HL-60 (cell line): ENCODE data around the gene INSIG2.

Experiments used
- DNase-seq, 2 experiments: peaks; one replicate each; pipeline ENCODE4 v3.0.0-alpha.2; 2010 to 2020; ENCODE audit warnings: low read depth in 1 of 2, low spot score in 1 of 2
- H3K27ac ChIP-seq: fragments of 250-450 bp; sonication (Bioruptor Pico); replicated peaks from 2 replicates; pipeline ENCODE4 v1.5.1; 2020; ENCODE audit warnings: mild to moderate bottlenecking, moderate library complexity
- H3K27me3 ChIP-seq: fragments of 250-450 bp; sonication (Bioruptor Pico); 2 replicates; pipeline ENCODE4 v1.5.1; 2021; ENCODE audit warnings: mild to moderate bottlenecking, moderate library complexity; ENCODE audit not compliant: insufficient read depth, poor library complexity, severe bottlenecking
- H3K4me3 ChIP-seq: replicated peaks from 2 replicates; pipeline ENCODE4 v1.5.1; 2011; ENCODE audit warnings: mild to moderate bottlenecking, control low read depth, low read length; ENCODE audit not compliant: insufficient read depth
- GABPA ChIP-seq: IDR thresholded peaks from 2 replicates; pipeline ENCODE4 v1.6.1; 2012; ENCODE audit warnings: low read depth
- POLR2AphosphoS5 ChIP-seq: IDR thresholded peaks from 2 replicates; pipeline ENCODE4 v1.6.1; 2012; ENCODE audit warnings: low read depth
- SPI1 ChIP-seq: IDR thresholded peaks from 2 replicates; pipeline ENCODE4 v1.6.1; 2012; ENCODE audit warnings: low read depth, mild to moderate bottlenecking, borderline replicate concordance
- TF ChIP-seq, protein P1 (sequence below): IDR thresholded peaks from 2 replicates; pipeline ENCODE4 v1.6.1; 2012; ENCODE audit warnings: low read depth; ENCODE audit not compliant: insufficient replicate concordance
- TF ChIP-seq, protein P2 (sequence below): IDR thresholded peaks from one replicate; pipeline ENCODE4 v1.5.1; 2011; ENCODE audit warnings: low read length, control low read depth, inconsistent platforms; ENCODE audit not compliant: insufficient read depth

The INSIG2 gene

GRCh38 chr2:118062048-118062447 is 26.2 kb upstream of the INSIG2 start:
- TF ChIP-seq, protein P1, sequence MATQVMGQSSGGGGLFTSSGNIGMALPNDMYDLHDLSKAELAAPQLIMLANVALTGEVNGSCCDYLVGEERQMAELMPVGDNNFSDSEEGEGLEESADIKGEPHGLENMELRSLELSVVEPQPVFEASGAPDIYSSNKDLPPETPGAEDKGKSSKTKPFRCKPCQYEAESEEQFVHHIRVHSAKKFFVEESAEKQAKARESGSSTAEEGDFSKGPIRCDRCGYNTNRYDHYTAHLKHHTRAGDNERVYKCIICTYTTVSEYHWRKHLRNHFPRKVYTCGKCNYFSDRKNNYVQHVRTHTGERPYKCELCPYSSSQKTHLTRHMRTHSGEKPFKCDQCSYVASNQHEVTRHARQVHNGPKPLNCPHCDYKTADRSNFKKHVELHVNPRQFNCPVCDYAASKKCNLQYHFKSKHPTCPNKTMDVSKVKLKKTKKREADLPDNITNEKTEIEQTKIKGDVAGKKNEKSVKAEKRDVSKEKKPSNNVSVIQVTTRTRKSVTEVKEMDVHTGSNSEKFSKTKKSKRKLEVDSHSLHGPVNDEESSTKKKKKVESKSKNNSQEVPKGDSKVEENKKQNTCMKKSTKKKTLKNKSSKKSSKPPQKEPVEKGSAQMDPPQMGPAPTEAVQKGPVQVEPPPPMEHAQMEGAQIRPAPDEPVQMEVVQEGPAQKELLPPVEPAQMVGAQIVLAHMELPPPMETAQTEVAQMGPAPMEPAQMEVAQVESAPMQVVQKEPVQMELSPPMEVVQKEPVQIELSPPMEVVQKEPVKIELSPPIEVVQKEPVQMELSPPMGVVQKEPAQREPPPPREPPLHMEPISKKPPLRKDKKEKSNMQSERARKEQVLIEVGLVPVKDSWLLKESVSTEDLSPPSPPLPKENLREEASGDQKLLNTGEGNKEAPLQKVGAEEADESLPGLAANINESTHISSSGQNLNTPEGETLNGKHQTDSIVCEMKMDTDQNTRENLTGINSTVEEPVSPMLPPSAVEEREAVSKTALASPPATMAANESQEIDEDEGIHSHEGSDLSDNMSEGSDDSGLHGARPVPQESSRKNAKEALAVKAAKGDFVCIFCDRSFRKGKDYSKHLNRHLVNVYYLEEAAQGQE, result no peak
- TF ChIP-seq GABPA (no peak), SPI1 (no peak), POLR2AphosphoS5 (no peak)
- TF ChIP-seq, protein P2, sequence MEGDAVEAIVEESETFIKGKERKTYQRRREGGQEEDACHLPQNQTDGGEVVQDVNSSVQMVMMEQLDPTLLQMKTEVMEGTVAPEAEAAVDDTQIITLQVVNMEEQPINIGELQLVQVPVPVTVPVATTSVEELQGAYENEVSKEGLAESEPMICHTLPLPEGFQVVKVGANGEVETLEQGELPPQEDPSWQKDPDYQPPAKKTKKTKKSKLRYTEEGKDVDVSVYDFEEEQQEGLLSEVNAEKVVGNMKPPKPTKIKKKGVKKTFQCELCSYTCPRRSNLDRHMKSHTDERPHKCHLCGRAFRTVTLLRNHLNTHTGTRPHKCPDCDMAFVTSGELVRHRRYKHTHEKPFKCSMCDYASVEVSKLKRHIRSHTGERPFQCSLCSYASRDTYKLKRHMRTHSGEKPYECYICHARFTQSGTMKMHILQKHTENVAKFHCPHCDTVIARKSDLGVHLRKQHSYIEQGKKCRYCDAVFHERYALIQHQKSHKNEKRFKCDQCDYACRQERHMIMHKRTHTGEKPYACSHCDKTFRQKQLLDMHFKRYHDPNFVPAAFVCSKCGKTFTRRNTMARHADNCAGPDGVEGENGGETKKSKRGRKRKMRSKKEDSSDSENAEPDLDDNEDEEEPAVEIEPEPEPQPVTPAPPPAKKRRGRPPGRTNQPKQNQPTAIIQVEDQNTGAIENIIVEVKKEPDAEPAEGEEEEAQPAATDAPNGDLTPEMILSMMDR, result no peak
- H3K4me3 ChIP-seq, result no peak overlapping the region
- peaks cover 3% of the 10 kb centered on the region for H3K27me3 ChIP-seq
- DNase-seq, result no peak
- H3K27ac ChIP-seq, result no peak overlapping the region

DNA sequence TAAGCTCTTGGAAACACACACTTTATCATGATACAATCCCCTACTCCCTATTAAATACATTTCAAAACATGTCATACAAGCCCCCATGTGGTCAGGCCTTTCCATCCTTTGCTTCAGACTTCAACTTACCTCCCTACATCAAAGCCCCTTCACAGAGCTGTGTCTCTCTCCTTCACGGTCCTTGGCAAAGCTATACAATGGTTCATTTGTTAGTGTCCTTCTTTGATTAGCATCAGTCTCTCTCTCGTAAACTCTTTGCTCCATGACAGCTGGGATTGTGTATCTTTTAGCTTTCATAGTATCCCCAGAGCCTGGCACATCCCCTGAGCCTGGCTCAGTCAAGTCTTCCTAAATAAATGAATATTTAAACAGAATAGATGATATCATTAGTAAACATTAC is 25.6 kb upstream of the INSIG2 start:
- no peak for DNase-seq
- H3K27me3 ChIP-seq, result peaks cover 3% of the 10 kb centered on the region
- H3K27ac ChIP-seq, result no peak overlapping the region
- no peak overlapping the region for H3K4me3 ChIP-seq
- TF ChIP-seq, protein P1, result no peak
- TF ChIP-seq SPI1 (no peak), GABPA (no peak), POLR2AphosphoS5 (no peak)
- TF ChIP-seq, protein P2, result no peak

DNA sequence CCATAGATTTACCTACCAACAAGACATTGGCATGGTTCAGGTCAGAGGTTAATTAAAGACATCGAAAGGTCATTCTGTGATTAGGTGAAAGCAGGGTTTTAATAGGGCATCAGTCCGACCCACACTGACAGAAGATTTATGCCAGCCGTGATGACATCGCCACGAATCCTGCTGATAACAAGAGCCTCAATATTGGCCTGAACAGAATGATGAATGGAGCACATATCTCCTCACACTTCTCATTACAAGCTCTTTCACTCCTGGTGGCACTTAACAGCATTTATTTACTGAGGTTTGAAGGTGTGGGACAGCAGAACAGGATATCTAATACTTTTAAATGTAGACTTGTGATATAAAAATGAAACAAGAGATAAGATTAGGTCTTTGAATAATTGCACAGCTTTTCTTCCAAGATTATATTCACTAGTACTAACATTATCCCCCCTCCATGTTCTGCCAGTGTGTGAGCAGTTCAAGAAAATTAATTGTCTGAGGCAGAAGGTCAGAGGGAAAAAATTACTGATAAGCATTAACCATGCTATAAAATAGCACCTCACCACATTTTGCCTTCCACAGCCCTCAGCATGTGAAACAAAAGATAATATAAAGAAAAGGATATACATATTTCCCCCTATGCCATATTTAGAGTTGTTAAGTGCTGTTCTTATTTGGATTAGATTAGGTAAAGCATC is 23.1 kb upstream of the INSIG2 start:
- DNase-seq, result no peak
- no peak overlapping the region for H3K27ac ChIP-seq
- no peak for TF ChIP-seq SPI1
- no peak for TF ChIP-seq GABPA
- TF ChIP-seq, protein P1, result no peak
- no peak for TF ChIP-seq POLR2AphosphoS5
- TF ChIP-seq, protein P2, result no peak
- no peak overlapping the region for H3K4me3 ChIP-seq
- peaks cover 3% of the 10 kb centered on the region for H3K27me3 ChIP-seq
